GM18861 (cell line): ENCODE data around the gene PHF12.

Source experiments
- ATAC-seq: cut with Tn5 transposase; IDR thresholded peaks from one replicate; pipeline ENCODE4 v1.9.1; 2021; ENCODE audit not compliant: unreplicated experiment

The PHF12 gene

DNA sequence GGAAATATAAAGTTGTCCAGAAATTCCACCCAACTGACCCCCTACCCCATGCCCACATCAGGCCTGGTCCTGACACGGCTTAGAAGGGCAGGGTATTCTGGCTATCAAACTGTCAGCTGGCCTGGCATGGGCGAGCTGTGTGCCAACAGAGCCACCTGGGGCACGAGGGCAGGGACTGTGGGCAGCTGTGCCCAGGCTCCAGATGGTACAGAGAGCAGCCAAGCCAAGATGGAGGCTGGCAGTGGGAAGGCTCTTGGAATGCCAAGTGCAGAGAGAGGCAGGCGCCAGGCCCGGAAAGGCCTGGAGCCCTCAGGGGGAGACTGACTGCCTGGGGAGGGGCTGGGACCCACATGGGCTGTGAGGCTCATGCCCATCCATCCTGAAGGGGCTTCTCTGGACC lies 24.3 kb upstream of the PHF12 start:
- ATAC-seq = no peak

- no peak for ATAC-seq
Measured at GRCh38 chr17:28975031-28975430, 23.7 kb upstream of the PHF12 start.

DNA sequence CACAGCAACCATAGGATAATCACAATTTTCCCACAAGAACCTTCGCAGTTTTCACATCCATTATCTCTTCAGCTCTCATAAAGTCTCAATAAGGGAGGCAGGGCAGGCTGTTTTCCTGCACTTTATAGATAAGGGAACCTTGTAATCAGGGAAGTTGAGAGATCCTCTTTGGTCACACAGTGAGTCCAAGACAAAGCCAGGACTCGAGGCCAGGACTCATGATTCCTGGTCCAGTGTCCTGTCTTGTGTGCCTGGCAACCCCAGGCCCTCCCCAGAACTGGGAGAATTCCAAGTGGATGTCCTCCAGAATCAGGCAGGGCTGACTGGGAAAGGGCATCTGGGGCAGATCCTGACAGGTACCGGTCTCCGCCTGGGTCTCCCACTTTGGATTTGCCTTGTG lies 23.1 kb upstream of the PHF12 start:
- ATAC-seq = no peak

DNA sequence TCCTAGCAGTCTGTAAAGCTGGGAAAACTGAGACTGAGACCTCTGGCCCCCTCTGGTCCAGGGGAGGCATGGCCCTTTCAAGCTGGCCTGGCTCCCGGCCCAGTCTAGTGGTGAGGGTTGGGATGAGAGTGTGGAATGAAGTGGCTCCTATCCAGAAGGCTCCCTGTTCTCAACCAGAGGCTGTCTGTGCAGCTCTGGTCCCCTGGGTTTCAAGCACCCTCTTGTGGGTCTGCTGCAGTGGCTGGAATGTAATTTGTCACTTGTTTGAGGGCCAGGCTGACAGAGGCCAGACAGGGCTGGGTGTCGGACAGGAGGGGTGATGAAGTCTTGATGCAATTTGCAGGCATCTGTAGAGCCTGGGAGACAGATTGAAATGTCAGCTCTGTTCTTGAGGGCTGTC lies 22.1 kb upstream of the PHF12 start:
- no peak for ATAC-seq

- no peak for ATAC-seq
Measured at GRCh38 chr17:28972437-28972836, 21.1 kb upstream of the PHF12 start.

GRCh38 chr17:28970879-28971278 lies 19.6 kb upstream of the PHF12 start:
- ATAC-seq = no peak

GRCh38 chr17:28969706-28970393 lies 18.5 kb upstream of the PHF12 start:
- ATAC-seq = no peak

GRCh38 chr17:28968914-28969295 lies 17.6 kb upstream of the PHF12 start:
- ATAC-seq = no peak

DNA sequence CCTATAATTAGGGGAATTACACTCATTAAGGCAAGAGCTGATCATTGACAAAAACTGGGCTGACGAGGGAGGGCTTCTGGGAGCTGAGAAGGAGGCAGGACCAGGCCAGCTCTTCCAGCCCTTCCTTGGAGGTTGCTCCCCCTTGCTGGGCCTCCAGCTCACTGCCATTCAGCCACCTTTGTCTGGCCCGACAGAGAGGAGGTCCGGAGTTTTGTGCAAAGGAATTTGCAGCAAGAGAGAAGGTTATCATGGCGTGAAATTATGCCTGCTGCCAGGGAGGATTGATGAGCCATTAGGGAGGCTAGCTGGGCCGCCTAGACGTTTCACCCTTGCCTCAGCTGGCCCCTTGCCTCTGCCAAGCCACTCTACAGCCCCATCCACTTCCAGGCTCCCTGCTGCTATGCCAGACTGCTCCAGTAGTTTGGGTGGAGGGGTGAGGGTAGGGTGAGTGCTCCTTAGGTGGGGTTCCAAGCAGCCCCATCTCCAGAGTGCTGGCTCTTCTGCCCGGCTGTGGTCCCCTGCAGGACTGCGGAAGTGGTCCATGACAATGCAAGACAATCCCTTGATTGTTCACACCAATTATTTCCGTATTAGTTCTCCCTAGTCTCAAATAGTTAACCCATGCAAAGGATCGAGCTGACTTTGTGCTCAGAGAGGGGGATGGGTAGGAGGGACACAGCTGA lies 17.1 kb upstream of the PHF12 start:
- ATAC-seq = no peak

DNA sequence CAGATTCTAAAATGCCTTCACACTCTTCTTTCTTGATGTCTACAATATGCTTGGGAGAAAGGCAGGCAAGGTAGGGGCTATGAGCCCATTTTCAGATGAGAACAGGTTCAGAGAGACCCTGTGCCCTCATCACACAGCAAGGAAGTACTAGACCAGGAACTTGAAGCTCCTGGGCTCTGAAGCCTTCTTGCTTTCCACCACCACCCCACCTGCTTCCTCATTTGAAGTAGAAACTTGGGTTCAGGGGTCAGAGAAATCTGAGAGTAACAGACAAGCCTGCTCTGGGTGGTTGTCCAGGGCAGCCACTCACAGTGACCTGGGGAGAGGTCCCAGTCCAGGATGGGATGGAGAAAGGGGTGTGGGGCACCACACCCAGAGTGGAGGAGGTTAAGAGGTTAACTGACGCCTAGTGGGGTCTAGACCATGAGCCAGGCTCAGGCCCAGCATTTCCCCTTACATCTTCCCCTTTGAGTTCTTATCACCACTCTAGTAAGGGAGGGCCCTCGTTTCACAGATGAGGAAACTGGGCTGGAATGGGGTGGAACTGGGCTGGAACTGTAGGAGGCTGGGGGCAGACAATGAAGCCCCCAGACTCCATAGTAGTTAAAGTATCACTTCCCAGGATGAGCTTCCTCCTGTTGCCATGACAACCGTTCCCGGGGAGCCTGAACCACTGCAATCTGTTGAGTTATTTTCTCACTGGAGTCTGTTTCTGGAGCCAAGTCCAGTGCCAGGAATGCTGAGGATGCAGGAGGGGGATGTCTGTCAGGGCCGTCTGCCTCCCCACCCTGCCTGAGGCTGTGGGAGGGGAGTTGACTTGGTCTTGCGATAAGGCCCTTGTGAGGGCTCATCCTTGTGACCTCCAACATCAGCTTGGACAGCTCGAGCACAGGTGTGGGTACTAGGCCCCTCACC lies 16.2 kb upstream of the PHF12 start:
- ATAC-seq = no peak

GRCh38 chr17:28963841-28964240 lies 12.5 kb upstream of the PHF12 start:
- ATAC-seq = no peak

- no peak for ATAC-seq
Measured at GRCh38 chr17:28963055-28963611, 11.8 kb upstream of the PHF12 start.

- ATAC-seq = no peak
Measured at GRCh38 chr17:28961391-28961790, 10.1 kb upstream of the PHF12 start.

DNA sequence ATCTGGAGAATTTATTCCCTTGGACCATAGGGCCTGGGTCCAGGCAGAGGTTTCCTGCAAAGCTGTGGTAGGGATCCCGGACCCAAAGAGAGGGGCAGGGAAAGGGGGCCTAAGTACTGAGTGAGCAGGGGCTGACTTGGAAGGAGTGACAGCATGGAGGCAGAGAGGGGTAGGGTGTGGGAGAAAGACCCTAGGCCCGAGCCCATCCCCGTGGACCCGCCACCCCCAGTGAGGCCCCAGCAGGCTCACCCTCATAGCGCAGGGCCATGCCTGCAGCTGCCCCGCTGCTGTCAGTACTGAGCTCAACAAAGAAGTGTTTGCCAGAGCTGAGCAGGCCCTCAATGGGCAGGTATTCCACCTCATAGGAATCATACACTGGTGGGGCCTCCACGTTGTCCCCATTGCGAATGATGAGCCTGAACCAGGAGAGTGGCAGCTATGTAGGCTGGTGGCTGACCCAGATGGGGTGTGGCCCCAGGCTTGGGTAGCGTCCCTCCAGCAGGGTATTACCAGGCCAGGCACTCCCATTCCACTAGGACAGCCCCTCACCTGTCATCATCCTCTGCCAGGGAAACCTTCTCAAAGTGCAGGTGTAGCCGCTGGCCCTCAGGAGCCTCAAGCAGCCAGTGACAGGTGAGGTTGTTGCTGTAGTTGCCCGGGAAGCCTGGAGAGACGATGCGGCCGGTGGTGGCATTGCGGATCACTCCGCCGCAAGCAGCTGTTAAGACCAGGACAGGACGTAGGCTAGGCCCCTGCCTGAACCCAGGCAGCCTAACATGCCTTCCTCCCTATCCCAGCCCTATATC lies 9.1 kb upstream of the PHF12 start:
- no peak for ATAC-seq

GRCh38 chr17:28959471-28959871 lies 8.2 kb upstream of the PHF12 start:
- no peak for ATAC-seq

GRCh38 chr17:28958820-28959455 lies 7.6 kb upstream of the PHF12 start:
- no peak for ATAC-seq

GRCh38 chr17:28957992-28958355 lies 6.7 kb upstream of the PHF12 start:
- no peak for ATAC-seq

- no peak for ATAC-seq
Measured at GRCh38 chr17:28957277-28957991, 6.1 kb upstream of the PHF12 start.

DNA sequence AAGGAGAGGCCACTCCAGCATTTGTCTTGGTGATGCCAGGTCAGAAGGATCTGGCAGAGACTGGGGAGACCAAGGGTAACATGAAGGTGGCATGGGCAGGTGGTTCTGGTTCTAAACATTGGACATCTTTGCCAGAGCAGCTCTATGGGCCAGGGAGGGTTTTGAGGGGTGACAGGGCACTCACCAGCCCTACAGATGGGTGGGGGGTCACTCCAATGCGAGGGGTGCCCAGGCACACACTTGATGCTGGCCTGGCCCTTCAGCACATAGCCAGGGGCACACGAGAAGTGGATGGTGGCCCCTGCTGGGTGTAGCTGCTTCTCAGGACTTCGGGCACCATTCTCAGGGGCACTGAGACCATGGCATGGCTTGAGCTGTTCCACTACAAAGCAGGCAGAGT lies 5.5 kb upstream of the PHF12 start:
- ATAC-seq = no peak

GRCh38 chr17:28956112-28956511 lies 4.8 kb upstream of the PHF12 start:
- no peak for ATAC-seq
